GM19452 (cell line): Measurements from ENCODE around the gene NBPF3.
A peak's percentile ranks its signal among the peaks of the same experiment; 100 is the strongest.

Experiments used
- ATAC-seq: cut with Tn5 transposase; IDR thresholded peaks from one replicate; pipeline ENCODE4 v1.9.1; 2021; ENCODE audit not compliant: unreplicated experiment

The NBPF3 gene

DNA sequence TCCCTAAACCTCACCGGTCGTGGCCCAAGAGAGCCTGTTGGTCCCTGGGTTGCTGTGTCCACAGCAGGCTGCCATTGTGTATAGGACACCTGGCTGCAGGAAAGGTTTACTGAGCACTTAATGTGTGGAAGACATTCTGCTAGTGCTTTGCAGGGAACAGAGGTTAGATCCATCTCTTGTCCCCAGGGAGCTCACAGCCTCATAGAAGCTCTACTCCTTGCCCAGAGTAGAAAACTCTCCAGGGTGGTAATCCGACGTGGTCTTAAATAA, 52.4 kb downstream of the NBPF3 start:
- no peak for ATAC-seq

DNA sequence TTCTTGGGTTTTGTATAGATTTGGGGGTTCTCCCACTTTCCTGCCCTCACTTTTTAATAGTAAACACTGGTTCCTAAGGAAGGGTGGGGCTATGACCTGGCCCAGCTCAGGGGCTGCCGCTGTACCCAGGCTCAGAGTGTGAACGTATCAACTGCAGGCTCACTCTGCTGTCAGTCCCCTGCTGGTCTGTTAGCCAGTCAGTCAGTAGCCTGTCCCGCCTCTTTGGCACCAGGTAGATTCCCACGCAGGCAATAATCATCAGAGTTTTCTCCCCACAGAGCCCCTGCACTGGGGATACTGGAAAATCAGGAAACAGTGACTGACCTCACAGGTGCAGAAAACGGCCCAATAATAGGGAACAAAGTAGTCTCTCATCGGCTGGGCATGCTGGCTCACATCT, 54.3 kb downstream of the NBPF3 start:
- no peak for ATAC-seq

- no peak for ATAC-seq
Observed at GRCh38 chr1:21495225-21495820, 55.4 kb downstream of the NBPF3 start.

- no peak for ATAC-seq
Observed at GRCh38 chr1:21496063-21496462, 56.1 kb downstream of the NBPF3 start.

DNA sequence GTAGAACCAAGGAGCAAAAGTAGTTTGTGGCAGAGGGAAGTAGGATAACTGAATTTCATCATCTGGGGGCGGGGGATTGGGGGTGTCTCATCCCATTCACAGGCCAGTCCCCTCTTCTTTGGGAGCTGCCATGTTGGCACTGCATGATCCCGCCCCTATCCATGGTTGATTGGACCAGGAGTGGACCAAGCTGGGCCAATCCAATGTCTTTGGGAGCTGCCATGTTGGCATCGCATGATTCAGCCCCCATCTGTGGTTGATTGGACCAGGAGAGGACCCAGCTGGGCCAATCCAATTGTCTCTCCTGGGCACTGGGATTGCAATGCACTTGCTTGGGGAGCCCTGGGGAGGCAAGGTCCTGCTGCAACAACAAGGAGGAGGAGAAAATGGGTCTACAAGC, 56.9 kb downstream of the NBPF3 start:
- ATAC-seq: no peak

- ATAC-seq: no peak
Observed at GRCh38 chr1:21497466-21498061, 57.6 kb downstream of the NBPF3 start.

GRCh38 chr1:21499283-21499950, 59.5 kb downstream of the NBPF3 start:
- no peak for ATAC-seq

DNA sequence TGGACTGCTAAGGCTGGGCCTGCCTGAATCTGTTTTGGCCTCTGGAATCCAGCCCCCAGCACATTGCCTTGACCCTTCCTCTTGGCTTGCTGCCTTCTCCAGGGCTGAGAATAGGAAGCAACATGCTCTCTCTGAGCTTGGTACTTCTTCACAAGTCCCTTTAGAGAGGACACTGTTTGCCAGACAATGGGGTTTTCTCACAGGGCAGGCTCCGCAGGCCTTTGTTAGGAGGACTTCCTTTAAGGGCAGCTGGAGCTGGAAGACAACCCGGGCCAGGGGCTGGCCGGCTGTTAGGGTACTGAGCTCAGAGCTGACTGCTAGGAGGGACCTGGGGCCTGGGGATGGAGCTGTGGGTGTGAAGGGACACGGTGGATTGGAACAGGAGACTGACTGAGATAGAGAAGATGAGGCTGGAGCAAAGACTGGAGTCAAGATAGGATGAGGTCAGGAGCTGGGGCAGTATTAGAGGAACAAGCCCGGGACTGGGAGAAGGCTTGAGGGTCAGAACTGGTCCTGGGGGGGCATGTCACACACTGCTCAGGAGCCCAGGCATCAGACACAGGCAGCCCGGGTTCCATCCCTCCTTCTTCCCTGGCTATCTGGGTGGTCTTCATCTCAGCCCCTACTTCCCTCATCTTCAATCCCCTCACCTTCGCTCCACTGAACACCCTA, 63.9 kb downstream of the NBPF3 start:
- ATAC-seq: no peak

DNA sequence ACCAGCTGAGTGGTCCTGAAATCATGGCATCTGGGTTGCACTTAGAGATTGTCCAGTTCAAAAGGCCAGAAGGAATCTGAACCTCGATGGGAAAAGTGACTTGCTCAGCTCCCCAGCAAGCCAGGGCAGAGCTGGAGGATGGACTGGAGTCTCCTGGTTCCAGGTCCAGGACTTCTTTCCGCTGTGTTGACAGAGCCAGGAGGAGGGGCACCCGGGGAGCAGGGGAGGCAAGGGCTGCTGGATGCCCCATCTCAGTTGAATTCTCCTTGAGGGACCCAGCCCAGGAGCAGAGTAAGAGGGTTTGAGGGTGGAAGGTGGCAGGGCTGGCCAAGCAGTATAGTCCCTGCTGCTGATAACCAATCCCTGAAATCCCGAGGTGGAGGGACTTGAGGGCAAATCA, 66.9 kb downstream of the NBPF3 start:
- no peak for ATAC-seq

DNA sequence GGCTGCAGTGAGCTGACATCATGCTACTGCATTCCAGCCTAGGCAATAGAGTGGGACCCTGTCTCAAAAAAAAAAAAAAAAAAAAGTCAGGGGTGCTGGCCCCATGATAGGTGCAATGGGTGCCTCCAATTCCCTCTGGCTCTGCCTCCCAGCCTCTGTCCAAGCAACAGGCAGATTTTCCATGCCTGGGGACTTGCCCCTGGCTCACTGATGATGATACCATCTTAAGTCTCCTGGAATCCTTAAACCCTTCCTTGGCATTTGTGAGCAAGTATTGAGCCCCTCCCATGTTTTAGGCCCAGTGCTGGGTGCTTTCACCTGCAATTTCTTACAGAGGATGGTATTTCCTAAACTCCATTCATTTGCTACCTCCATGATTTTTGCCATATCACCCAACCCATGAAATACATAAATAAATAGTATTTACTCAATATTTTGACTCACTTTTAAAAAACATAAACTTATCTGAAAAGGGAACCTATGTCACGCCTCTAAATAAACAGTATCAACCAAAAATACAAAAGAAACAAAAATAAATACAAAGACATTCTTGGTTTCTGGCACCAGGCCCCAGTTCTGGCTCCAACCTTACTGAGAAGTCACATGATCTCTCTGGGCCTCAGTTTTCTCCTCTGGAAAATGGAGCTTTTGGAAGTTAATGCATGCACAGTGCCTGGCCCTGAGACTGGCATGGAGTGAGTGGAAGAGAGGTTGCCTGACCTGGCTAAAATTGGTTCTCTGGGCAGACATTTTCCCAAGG, 67.8 kb downstream of the NBPF3 start:
- no peak for ATAC-seq

- no peak for ATAC-seq
Observed at GRCh38 chr1:21508580-21509350, 68.8 kb downstream of the NBPF3 start.

DNA sequence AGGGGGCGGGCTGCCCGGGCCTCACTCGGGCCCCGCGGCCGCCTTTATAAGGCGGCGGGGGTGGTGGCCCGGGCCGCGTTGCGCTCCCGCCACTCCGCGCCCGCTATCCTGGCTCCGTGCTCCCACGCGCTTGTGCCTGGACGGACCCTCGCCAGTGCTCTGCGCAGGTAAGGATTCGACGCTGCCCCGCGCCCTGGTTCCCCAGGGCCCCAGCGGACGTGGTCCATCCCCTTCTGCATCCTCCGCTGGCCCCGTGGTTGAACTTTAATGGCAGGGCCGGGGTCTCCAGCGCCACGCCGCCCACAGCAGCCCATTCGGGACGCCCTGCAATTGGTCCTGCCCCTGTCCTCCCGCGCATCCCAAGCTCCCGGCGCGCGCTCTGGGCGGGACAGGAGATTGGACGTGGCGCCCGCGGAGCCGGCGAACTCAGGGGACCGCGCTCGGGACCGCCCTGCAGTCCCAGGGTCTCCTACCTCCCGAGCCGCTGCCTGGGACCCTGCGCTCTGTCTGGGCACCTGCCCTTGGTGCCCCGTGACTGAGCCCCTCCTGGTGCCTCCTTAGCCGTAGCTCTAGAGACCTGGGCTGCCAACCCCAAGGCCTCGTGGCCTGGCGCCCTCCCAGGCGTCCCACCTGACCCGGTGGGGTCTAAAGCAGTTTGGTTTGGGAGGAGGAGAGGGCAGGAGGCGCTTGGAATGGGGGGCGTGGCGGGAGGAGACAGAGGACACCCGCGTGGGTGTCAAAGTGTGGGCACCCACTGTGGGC, 69.6 kb downstream of the NBPF3 start, which contains the start of gene ALPL:
Gene ALPL (plus strand): TSS at position 73 of the 762 bp plus-strand sequence. CDS start 44,659 bp downstream, outside the sequence.
- ATAC-seq: no peak

DNA sequence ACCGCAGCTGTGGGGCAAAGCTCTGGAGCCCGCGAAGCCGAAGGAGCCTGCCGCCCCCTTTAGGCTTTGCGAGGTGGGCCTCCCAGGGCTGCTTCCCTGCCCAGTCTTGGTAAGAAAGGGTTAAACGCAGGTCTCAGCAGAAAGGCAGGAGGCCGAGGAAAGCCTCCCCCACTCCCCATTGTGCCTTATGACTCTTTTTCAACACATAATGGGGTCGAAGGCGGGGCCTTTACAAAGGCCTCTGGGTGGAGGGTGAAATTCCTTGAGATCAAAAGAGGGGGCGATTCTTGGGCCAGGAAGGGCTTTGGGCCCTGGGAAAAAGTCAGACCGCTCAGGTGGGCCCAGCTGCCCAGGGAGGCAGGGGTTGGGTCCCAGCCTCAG, 70.2 kb downstream of the NBPF3 start:
- no peak for ATAC-seq

- ATAC-seq: no peak
Observed at GRCh38 chr1:21510885-21511578, 71.1 kb downstream of the NBPF3 start.

- no peak for ATAC-seq
Observed at GRCh38 chr1:21511579-21512522, 71.9 kb downstream of the NBPF3 start.

GRCh38 chr1:21514245-21514644, 74.3 kb downstream of the NBPF3 start:
- peak; percentile 94 for ATAC-seq

- no peak for ATAC-seq
Observed at GRCh38 chr1:21517161-21517589, 77.2 kb downstream of the NBPF3 start.
